DND-41 (cell line): ENCODE measurements around the gene LRPAP1.
"Not testable (repeated sequence)": the region's sequence is repeated elsewhere in the genome, so short reads cannot be mapped to it uniquely, and the experiment has no call there.

Experiments
- ATAC-seq: fragments of 200-7000 bp; cut with Tn5 transposase; 3 replicates; pipeline ENCODE4 v1.9.1; 2021; ENCODE audit warnings: low read depth; ENCODE audit not compliant: insufficient read depth
- DNase-seq: peaks from one replicate; pipeline ENCODE4 v3.0.0-alpha.2; 2020
- H2AFZ ChIP-seq: 2 replicates; pipeline ENCODE4 v1.6.0; 2012; ENCODE audit warnings: low read depth, low read length
- H3K27ac ChIP-seq: 2 replicates; pipeline ENCODE4 v1.5.1; 2012; ENCODE audit warnings: low read length, inconsistent platforms
- H3K27me3 ChIP-seq: fragments of 200-600 bp; sonication (generic); 2 replicates; pipeline ENCODE4 v1.6.0; 2012; ENCODE audit warnings: low read length, mild to moderate bottlenecking, inconsistent platforms; ENCODE audit not compliant: insufficient read depth, poor library complexity
- H3K36me3 ChIP-seq: 2 replicates; pipeline ENCODE4 v1.5.1; 2012; ENCODE audit warnings: low read length, inconsistent platforms; ENCODE audit not compliant: insufficient read depth
- H3K4me1 ChIP-seq: 2 replicates; pipeline ENCODE4 v1.5.1; 2012; ENCODE audit warnings: mild to moderate bottlenecking, low read length; ENCODE audit not compliant: insufficient read depth
- H3K4me2 ChIP-seq: 2 replicates; pipeline ENCODE4 v1.6.0; 2012; ENCODE audit warnings: mild to moderate bottlenecking, moderate library complexity, low read length, inconsistent platforms; ENCODE audit not compliant: insufficient read depth
- H3K4me3 ChIP-seq, 2 experiments: fragments of 200-600 bp in 1 of 2; shearing (Covaris generic) in 1 of 2; 2 replicates each; pipeline ENCODE4 v1.5.1; 2012 to 2016; ENCODE audit warnings: inconsistent platforms in 2 of 2, low read length in 2 of 2, mild to moderate bottlenecking in 2 of 2, low read depth in 1 of 2, moderate library complexity in 1 of 2
- H3K79me2 ChIP-seq: 2 replicates; pipeline ENCODE4 v1.6.0; 2012; ENCODE audit warnings: low read length, inconsistent platforms; ENCODE audit not compliant: insufficient read depth
- H3K9ac ChIP-seq: 2 replicates; pipeline ENCODE4 v1.6.0; 2012; ENCODE audit warnings: low read depth, mild to moderate bottlenecking, inconsistent platforms, low read length, moderate library complexity
- H3K9me3 ChIP-seq: 2 replicates; pipeline ENCODE4 v1.5.1; 2012; ENCODE audit warnings: low read length, moderate library complexity, mild to moderate bottlenecking, inconsistent platforms; ENCODE audit not compliant: insufficient read depth, severe bottlenecking
- H4K20me1 ChIP-seq: 2 replicates; pipeline ENCODE4 v1.6.0; 2012; ENCODE audit warnings: low read length; ENCODE audit not compliant: insufficient read depth
- CTCF ChIP-seq: IDR thresholded peaks from 2 replicates; pipeline ENCODE4 v1.5.1; 2012; ENCODE audit warnings: borderline replicate concordance, low read length, moderate library complexity, mild to moderate bottlenecking; ENCODE audit not compliant: poor library complexity, severe bottlenecking; ENCODE audit errors: extremely low read depth
- EZH2 ChIP-seq: IDR thresholded peaks from 3 replicates; pipeline ENCODE4 v1.6.1; 2012; ENCODE audit warnings: borderline replicate concordance, low read depth, mild to moderate bottlenecking, moderate library complexity, low read length, inconsistent platforms; ENCODE audit not compliant: severe bottlenecking

LRPAP1 gene

DNA sequence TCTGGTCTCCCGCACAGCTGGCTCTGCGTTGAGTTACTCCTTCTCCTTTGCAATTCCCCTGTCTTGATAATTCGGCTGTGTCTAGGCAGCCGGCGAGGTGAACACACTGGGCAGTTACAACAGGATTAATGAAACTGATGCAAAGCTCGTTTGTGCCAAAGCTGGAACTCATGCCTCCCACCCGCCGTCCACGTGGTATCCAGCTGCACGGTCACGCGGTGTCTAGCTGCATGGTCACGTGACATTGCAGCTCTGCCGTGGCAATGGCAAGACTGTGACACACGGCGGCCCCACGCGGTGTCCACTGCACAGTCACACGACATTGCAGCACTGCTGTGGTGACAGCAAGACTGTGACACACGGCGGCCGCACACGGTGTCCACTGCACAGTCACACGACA is 31.2 kb upstream of the LRPAP1 start:
- Histone ChIP-seq H4K20me1 (no peaks in the 10 kb centered on the region), H3K4me2 (no peak overlapping the region), H3K9ac (no peak overlapping the region), H3K9me3 (no peaks in the 10 kb centered on the region), H3K4me1 (no peaks in the 10 kb centered on the region), H3K79me2 (no peaks in the 10 kb centered on the region), H2AFZ (no peak overlapping the region), H3K36me3 (no peaks in the 10 kb centered on the region), H3K27me3 (no peaks in the 10 kb centered on the region), H3K4me3 (no peak overlapping the region), H3K27ac (no peak overlapping the region)
- DNase-seq = no peak
- no peak for ATAC-seq
- no peak for TF ChIP-seq CTCF
- TF ChIP-seq EZH2 = no peak

DNA sequence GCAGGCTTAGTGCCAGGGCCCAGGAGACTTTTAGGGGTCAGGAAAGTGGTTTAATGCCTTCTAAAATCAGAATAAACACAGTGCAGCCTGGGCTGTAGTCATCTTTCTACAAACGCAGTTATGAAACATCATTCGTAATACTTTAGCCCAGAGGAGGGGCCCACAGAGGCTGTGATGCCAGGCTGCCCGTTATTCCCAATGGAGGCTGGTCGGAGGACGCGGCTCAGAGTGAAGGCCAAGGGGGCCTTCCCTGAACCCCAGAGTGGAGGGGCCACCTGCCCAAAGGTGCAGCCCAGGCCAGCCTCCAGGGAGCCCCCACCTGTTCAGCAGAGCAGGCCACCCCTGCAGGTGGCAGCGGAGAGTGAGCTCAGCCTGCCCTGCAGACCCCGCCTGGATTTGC is 29.9 kb upstream of the LRPAP1 start:
- H3K9ac ChIP-seq, H3K27me3 ChIP-seq, H3K36me3 ChIP-seq, H3K27ac ChIP-seq, H3K4me1 ChIP-seq, H3K9me3 ChIP-seq, H3K4me3 ChIP-seq, H4K20me1 ChIP-seq, H2AFZ ChIP-seq, H3K79me2 ChIP-seq, DNase-seq, H3K4me2 ChIP-seq, ATAC-seq: not testable (repeated sequence)

GRCh38 chr4:3560465-3560864 is 28.2 kb upstream of the LRPAP1 start:
- H3K9me3 ChIP-seq, H3K4me3 ChIP-seq, H3K9ac ChIP-seq, H3K27ac ChIP-seq, H3K79me2 ChIP-seq, H3K4me1 ChIP-seq, H4K20me1 ChIP-seq, DNase-seq, H3K27me3 ChIP-seq, H3K36me3 ChIP-seq, H3K4me2 ChIP-seq, H2AFZ ChIP-seq, ATAC-seq: not testable (repeated sequence)

GRCh38 chr4:3559381-3560290 is 27.4 kb upstream of the LRPAP1 start:
- not testable (repeated sequence) for DNase-seq, ATAC-seq, H3K4me2 ChIP-seq, H3K4me3 ChIP-seq, H3K4me1 ChIP-seq, H3K9me3 ChIP-seq, H3K36me3 ChIP-seq, H3K27me3 ChIP-seq, H3K9ac ChIP-seq, H3K79me2 ChIP-seq, H3K27ac ChIP-seq, H2AFZ ChIP-seq, H4K20me1 ChIP-seq

DNA sequence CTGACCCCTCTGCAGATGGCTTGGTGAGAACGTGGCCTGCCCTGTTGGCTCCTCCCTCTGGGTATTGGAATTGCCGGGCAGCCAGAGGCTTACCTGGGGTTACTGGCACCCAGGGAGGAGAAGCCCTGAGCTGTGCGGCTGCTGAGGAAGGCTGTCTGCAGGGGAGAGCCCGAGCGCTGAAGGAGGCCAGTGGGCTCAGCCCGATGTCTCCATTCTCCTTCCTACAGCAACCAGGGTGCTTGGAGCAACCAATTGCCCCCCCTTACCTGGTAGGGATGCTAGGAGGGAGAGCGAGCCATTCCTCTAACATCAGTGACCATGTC is 26.3 kb upstream of the LRPAP1 start:
- DNase-seq = not testable (repeated sequence)

GRCh38 chr4:3557676-3558513 is 25.7 kb upstream of the LRPAP1 start:
- not testable (repeated sequence) for H3K36me3 ChIP-seq, DNase-seq

More for the DNA sequence above, 26.3 kb upstream of the LRPAP1 start:
- H3K27me3 ChIP-seq, H3K9ac ChIP-seq, H3K4me1 ChIP-seq, H3K9me3 ChIP-seq, ATAC-seq, H2AFZ ChIP-seq, H3K4me3 ChIP-seq, H4K20me1 ChIP-seq, H3K79me2 ChIP-seq, H3K4me2 ChIP-seq, H3K27ac ChIP-seq, H3K36me3 ChIP-seq: not testable (repeated sequence)

GRCh38 chr4:3557088-3557492 is 24.9 kb upstream of the LRPAP1 start:
- H4K20me1 ChIP-seq, H3K9ac ChIP-seq, H3K27ac ChIP-seq, H3K9me3 ChIP-seq, H3K4me3 ChIP-seq, H3K4me2 ChIP-seq, DNase-seq, H3K36me3 ChIP-seq, H3K4me1 ChIP-seq, H2AFZ ChIP-seq, H3K27me3 ChIP-seq, H3K79me2 ChIP-seq, ATAC-seq: not testable (repeated sequence)

More at GRCh38 chr4:3557676-3558513, 25.7 kb upstream of the LRPAP1 start:
- H3K4me1 ChIP-seq, H3K4me3 ChIP-seq, H2AFZ ChIP-seq, H3K9ac ChIP-seq, H3K27me3 ChIP-seq, H4K20me1 ChIP-seq, H3K79me2 ChIP-seq, ATAC-seq, H3K27ac ChIP-seq, H3K4me2 ChIP-seq, H3K9me3 ChIP-seq: not testable (repeated sequence)
